ENCODE data around the gene ABTB2. TPM values are rescaled to one million over a fixed set of nuclear protein-coding genes. Genes with fewer than 3 reads are reported as not detected.

Gene ABTB2
- total and polyA plus RNA-seq, 10 of the 15 experiments (the other 5 are each of a cell fraction or from before 2014, with no cell fraction given), result 0.13 to 2.1 (median 0.72) TPM

GRCh38 chr11:34407121-34407813 lies 49.5 kb upstream of the ABTB2 start:
- ChIA-PET CTCF (interaction anchor here (0.6 to 1.7 kb wide), 3 partner anchors 41 to 530 kb away, joined by 3 to 5 read pairs (median 3); no protein-coding TSS in a partner anchor), SMC1A (ENCODE audit: uncharacterized antibody, unreplicated experiment) (no interaction called here), RAD21 (ENCODE audit: unreplicated experiment) (no interaction called here), POLR2A (no interaction called here)
- Histone ChIP-seq H3K79me2 (ENCODE audit: control insufficient read depth, insufficient read depth, low read length) (no peaks in the 10 kb centered on the region), H3K9ac (ENCODE audit: control insufficient read depth, insufficient read depth, low read length) (no peak overlapping the region), H2AFZ (ENCODE audit: control insufficient read depth, low read depth, low read length) (no peak overlapping the region), H3K27ac (ENCODE audit: control insufficient read depth, insufficient read depth) (no peak overlapping the region), H3K4me1 (ENCODE audit: control insufficient read depth, insufficient read depth, low read length) (no peaks in the 10 kb centered on the region), H3K36me3 (ENCODE audit: control insufficient read depth in 2 of 2, insufficient read depth in 2 of 2, low read length in 1 of 2) (no peaks in the 10 kb centered on the region), H3K9me3 (replicated peaks; ENCODE audit: control insufficient read depth, insufficient read depth, low read length) (no peaks in the 10 kb centered on the region; the same call in 2 of the 3 replicates), H3K27me3 (replicated peaks in 1 of 2; ENCODE audit: control insufficient read depth in 2 of 2, insufficient read depth in 2 of 2, low read length in 1 of 2) (no peaks in the 10 kb centered on the region), H4K20me1 (ENCODE audit: control insufficient read depth, insufficient read depth) (no peaks in the 10 kb centered on the region; the same call in 1 of the 2 replicates), H3K4me2 (ENCODE audit: control insufficient read depth, insufficient read depth) (no peak overlapping the region), H3K4me3 (no peak overlapping the region)
- ATAC-seq (no peak), DNase-seq (ENCODE audit: low read depth, low spot score) (no peak), FAIRE-seq (no peak)
- in situ Hi-C loops (cut with MboI), result no loop called here
- intact Hi-C loops (cut with micrococcal nuclease; ENCODE audit: unreplicated experiment), result no loop called here
- WGBS (ENCODE audit: insufficient coverage, insufficient replicate concordance, low lambda C conversion rate, missing lambda C conversion rate), result 0% methylated on average over 2 of the region's 2 CpGs
- TF ChIP-seq ZNF207 (IDR thresholded peaks at IDR 0.05; ENCODE audit: borderline replicate concordance), result no peak
- no peak for TF ChIP-seq E2F4 (IDR thresholded peaks at IDR 0.05; ENCODE audit: low read depth, low read length)
- TF ChIP-seq SREBF2 (IDR thresholded peaks at IDR 0.05; ENCODE audit: low read length), result no peak
- no TSS peak for BruUV-seq (replicated peaks)

GRCh38 chr11:34406413-34406812 lies 48.6 kb upstream of the ABTB2 start:
- DNase-seq (ENCODE audit: low read depth, low spot score) (no peak), ATAC-seq (no peak), FAIRE-seq (no peak)
- H3K36me3 ChIP-seq (ENCODE audit: control insufficient read depth in 2 of 2, insufficient read depth in 2 of 2, low read length in 1 of 2), result no peaks in the 10 kb centered on the region
- BruUV-seq (replicated peaks), result no TSS peak
- H2AFZ ChIP-seq (ENCODE audit: control insufficient read depth, low read depth, low read length), result no peak overlapping the region
- no peaks in the 10 kb centered on the region for H3K4me1 ChIP-seq (ENCODE audit: control insufficient read depth, insufficient read depth, low read length)
- H3K27ac ChIP-seq (ENCODE audit: control insufficient read depth, insufficient read depth), result no peak overlapping the region
- SMC1A ChIA-PET (ENCODE audit: uncharacterized antibody, unreplicated experiment), result no interaction called here
- in situ Hi-C loops (cut with MboI) (no loop called here), intact Hi-C loops (cut with micrococcal nuclease; ENCODE audit: unreplicated experiment) (no loop called here)
- RAD21 ChIA-PET (ENCODE audit: unreplicated experiment), result no interaction called here
- no peak overlapping the region for H3K4me2 ChIP-seq (ENCODE audit: control insufficient read depth, insufficient read depth)
- H3K27me3 ChIP-seq (replicated peaks in 1 of 2; ENCODE audit: control insufficient read depth in 2 of 2, insufficient read depth in 2 of 2, low read length in 1 of 2), result no peaks in the 10 kb centered on the region
- POLR2A ChIA-PET, result no interaction called here
- no peaks in the 10 kb centered on the region for H3K79me2 ChIP-seq (ENCODE audit: control insufficient read depth, insufficient read depth, low read length)
- H4K20me1 ChIP-seq (ENCODE audit: control insufficient read depth, insufficient read depth), result no peaks in the 10 kb centered on the region; the same call in 1 of the 2 replicates
- CTCF ChIA-PET, result interaction anchor here (0.6 to 1.7 kb wide), 2 partner anchors 40 to 531 kb away, joined by 3 to 5 read pairs; no protein-coding TSS in a partner anchor
- H3K9ac ChIP-seq (ENCODE audit: control insufficient read depth, insufficient read depth, low read length), result no peak overlapping the region
- H3K4me3 ChIP-seq, result no peak overlapping the region
- no peaks in the 10 kb centered on the region for H3K9me3 ChIP-seq (replicated peaks; ENCODE audit: control insufficient read depth, insufficient read depth, low read length)
- 60% methylated on average over 3 of the region's 3 CpGs for WGBS (ENCODE audit: insufficient coverage, insufficient replicate concordance, low lambda C conversion rate, missing lambda C conversion rate)
- TF ChIP-seq MTA3 (IDR thresholded peaks at IDR 0.05; ENCODE audit: borderline replicate concordance, low read length) (no peak), ZZZ3 (IDR thresholded peaks at IDR 0.05; ENCODE audit: control insufficient read depth, insufficient read length, low read depth) (no peak), MAX (IDR thresholded peaks at IDR 0.05; ENCODE audit: low read depth, low read length) (no peak), GABPA (IDR thresholded peaks at IDR 0.05; ENCODE audit: low read depth) (no peak), SMAD5 (IDR thresholded peaks at IDR 0.05; ENCODE audit: low read depth) (no peak), E4F1 (IDR thresholded peaks at IDR 0.05; ENCODE audit: borderline replicate concordance, partially characterized antibody) (no peak), IRF4 (IDR thresholded peaks at IDR 0.05; ENCODE audit: low read depth, low read length) (no peak), CBX3 (IDR thresholded peaks at IDR 0.05; ENCODE audit: borderline replicate concordance, low read depth) (no peak)
